Body of pancreas (tissue), 4 donors: ENCODE results near the gene TNFAIP2. TPM values are rescaled to one million over a fixed set of nuclear protein-coding genes. Genes with fewer than 3 reads are reported as not detected.
A peak's percentile ranks its signal among the peaks of the same experiment; 100 is the strongest.

ENCODE experiments used
- ATAC-seq: fragments of 150-250 bp; one replicate; pipeline ENCODE4 v1.9.1; 2016
- DNase-seq, 4 donors: peaks; one replicate each; pipeline ENCODE4 v3.0.0-alpha.2; 2019
- H3K27ac ChIP-seq, 4 donors: fragments of 200-600 bp; sonication (generic); 1 replicate in 3 of 4; 2 replicates in 1 of 4; pipeline versions ENCODE4 v1.5.1 to v1.6.1; 2016 to 2019; ENCODE audit warnings: mild to moderate bottlenecking in 1 of 4, mixed read lengths in 1 of 4, moderate library complexity in 1 of 4
- H3K27me3 ChIP-seq, 2 donors: fragments of 200-600 bp; sonication (generic); one replicate each; pipeline ENCODE4 v1.6.0; 2016; ENCODE audit warnings: mild to moderate bottlenecking in 1 of 2
- H3K36me3 ChIP-seq, 2 donors: fragments of 200-600 bp; sonication (generic); replicated peaks in 1 of 2; 2 replicates each; pipeline ENCODE4 v1.5.1; 2016; ENCODE audit warnings: low read depth in 2 of 2; ENCODE audit not compliant: insufficient read depth in 1 of 2
- H3K4me1 ChIP-seq: fragments of 200-600 bp; sonication (generic); one replicate; pipeline ENCODE4 v1.6.0; 2016
- H3K4me3 ChIP-seq, 2 donors: fragments of 200-600 bp; sonication (generic); 1 replicate in 1 of 2; 2 replicates in 1 of 2; pipeline ENCODE4 v1.5.1; 2016 to 2019
- H3K9me3 ChIP-seq, 3 donors: fragments of 200-600 bp; sonication (generic); 1 replicate in 2 of 3; 2 replicates in 1 of 3; pipeline ENCODE4 v1.5.1; 2016
- POLR2A ChIP-seq, 3 donors: fragments of 450-650 bp; IDR thresholded peaks; one replicate each; pipeline ENCODE4 v1.6.1; 2016; ENCODE audit warnings: antibody characterized with exemption in 3 of 3, mild to moderate bottlenecking in 2 of 3
- WGBS, 2 donors: methylation state at CpG; one replicate each; pipeline ENCODE4 v1.1.5; 2017; 5-methylcytosine and 5-hydroxymethylcytosine counted together
- intact Hi-C: fragments of 100-400 bp; cut with DNase I; formaldehyde crosslinking; loops from one replicate; pipeline ENCODE4 v1.15.1; 2023
- total RNA-seq, 2 donors: library from RNA; depleted of rRNA; stranded (reverse); fragments of >200 nt; gene quantifications; one replicate each; pipeline ENCODE4 v1.1.0, GENCODE V29; 2016
- TF ChIP-seq, protein P1 (sequence below), 7 experiments: fragments of 450-650 bp in 4 of 7; fragments of 200-600 bp in 3 of 7; sonication (generic) in 3 of 7; IDR thresholded peaks; one replicate each; pipeline ENCODE4 v1.5.1; 2016 to 2019; ENCODE audit warnings: antibody characterized with exemption in 7 of 7

TNFAIP2 gene
- total RNA-seq, 2 donors from 2014 or later, result 22.1 to 75.5 TPM

DNA sequence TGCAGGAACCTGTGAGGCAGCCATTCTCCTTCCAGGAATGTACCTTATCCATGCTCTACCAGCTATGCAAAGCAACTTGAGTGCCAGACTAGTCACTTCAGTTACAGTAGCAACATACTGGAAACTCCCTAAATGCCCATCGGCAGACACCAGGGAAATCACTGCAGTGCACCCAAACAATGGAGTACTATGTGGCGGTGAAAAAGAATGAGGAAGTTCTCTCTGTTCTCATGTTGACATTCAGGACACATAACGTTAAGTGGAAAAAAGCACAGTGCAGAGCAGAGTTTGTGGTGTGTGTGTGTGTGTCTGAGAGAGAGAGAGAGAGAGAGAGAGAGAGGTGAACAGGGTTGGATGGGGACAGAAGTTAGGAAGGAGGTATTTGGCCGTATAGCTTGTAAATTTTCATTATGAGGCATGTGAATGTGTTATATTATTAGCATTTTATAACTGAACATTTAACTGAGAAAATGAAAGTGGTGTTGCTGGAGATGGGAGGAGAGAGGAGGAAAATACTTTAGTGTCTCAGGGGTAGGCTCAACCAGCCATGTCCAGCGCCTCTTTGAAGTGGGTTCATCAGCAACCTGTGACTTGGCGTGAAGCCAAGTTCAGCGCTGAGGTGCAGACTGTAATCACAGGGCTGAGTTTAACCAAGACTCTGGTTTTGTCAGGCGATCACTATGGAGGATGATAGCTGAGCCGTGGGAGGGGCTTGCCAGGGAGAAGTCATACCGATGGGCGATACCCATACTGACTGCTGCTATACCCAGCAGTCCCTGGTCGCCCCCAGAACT lies 17.3 kb downstream of the TNFAIP2 start:
- H3K27ac ChIP-seq, result peak overlapping the region in 1 of 4 donors; percentile 41
- H3K36me3 ChIP-seq, result no peaks in the 10 kb centered on the region
- ATAC-seq (peak; percentile 47), DNase-seq (peak in 1 of 4 donors; percentile 32)
- H3K4me3 ChIP-seq, result no peak overlapping the region
- TF ChIP-seq, protein P1, sequence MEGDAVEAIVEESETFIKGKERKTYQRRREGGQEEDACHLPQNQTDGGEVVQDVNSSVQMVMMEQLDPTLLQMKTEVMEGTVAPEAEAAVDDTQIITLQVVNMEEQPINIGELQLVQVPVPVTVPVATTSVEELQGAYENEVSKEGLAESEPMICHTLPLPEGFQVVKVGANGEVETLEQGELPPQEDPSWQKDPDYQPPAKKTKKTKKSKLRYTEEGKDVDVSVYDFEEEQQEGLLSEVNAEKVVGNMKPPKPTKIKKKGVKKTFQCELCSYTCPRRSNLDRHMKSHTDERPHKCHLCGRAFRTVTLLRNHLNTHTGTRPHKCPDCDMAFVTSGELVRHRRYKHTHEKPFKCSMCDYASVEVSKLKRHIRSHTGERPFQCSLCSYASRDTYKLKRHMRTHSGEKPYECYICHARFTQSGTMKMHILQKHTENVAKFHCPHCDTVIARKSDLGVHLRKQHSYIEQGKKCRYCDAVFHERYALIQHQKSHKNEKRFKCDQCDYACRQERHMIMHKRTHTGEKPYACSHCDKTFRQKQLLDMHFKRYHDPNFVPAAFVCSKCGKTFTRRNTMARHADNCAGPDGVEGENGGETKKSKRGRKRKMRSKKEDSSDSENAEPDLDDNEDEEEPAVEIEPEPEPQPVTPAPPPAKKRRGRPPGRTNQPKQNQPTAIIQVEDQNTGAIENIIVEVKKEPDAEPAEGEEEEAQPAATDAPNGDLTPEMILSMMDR (IDR thresholded peaks at IDR 0.05), result no peak
- no peak for TF ChIP-seq POLR2A (IDR thresholded peaks at IDR 0.05)
- no peaks in the 10 kb centered on the region for H3K9me3 ChIP-seq
- no peaks in the 10 kb centered on the region for H3K4me1 ChIP-seq
- 33 to 35% methylated on average over 12 of the region's 12 CpGs for WGBS, 2 donors
- peaks cover 0 to 3% of the 10 kb centered on the region in 2 donors for H3K27me3 ChIP-seq
- intact Hi-C loops, result no loop called here

DNA sequence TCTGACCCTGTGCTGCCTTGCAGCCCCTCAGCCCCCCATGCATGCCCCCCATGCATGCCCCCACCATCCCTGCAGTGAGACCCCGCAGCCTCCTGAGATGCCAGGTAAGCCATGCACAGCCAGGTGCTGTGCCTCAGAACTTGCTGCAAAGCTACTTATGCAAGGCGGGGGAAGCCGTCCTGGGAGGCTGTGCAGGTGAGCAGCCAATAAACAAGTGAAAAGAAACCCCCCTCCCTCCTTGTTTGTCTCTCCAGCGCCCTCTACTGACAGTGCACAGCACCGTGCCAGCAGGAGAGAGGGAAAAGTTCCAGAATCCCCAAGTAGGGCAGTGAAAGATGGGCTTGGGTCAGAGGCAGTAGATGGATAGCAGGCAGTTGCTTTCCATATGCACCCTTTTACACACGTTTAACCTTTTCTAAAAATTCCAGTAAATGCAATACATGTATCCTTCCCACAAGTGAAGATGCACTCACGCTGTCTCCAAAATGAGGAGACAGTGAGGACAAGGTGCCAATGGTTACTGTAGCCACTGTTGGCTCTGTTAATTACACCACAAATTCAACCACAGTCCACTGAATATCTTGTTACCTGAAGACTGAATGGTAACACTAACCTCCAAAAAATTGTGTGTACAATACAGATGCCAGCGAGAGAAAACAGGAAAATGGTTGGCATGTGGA lies 18.0 kb downstream of the TNFAIP2 start:
- H3K27ac ChIP-seq, result no peak overlapping the region
- 19 to 57% methylated on average over 3 to 8 of the region's 8 CpGs for WGBS, 2 donors
- H3K4me3 ChIP-seq, result no peak overlapping the region
- ATAC-seq (no peak), DNase-seq (peak; percentile 51 to 75 (median 67))
- H3K4me1 ChIP-seq, result no peaks in the 10 kb centered on the region
- no peaks in the 10 kb centered on the region for H3K9me3 ChIP-seq
- no peaks in the 10 kb centered on the region for H3K36me3 ChIP-seq
- intact Hi-C loops, result no loop called here
- peaks cover 0 to 3% of the 10 kb centered on the region in 2 donors for H3K27me3 ChIP-seq
- no peak for TF ChIP-seq POLR2A (IDR thresholded peaks at IDR 0.05)
- TF ChIP-seq, protein P1 (IDR thresholded peaks at IDR 0.05), result peak; percentile 36 to 72 (median 64)

DNA sequence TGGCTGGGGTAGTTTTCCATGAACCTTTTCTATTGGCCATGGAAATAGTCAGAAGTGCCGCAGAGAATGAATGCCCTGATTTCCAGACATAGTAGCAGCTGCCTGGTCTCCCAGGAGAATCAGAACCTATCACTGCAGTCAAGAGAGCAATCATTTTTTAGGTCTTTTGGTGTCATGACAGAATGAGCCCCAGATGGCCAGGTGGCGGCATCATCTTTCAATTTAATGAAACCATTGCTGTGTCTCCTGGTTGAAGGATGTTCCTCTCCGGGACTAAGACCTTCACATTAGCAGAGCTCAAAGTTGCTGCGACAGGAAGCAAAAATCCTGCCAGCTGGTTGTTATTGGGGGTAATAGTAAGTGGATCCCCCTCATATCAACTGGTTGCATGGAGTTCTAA lies 18.8 kb downstream of the TNFAIP2 start:
- Histone ChIP-seq H3K27ac (no peak overlapping the region), H3K27me3 (peaks cover 0 to 3% of the 10 kb centered on the region in 2 donors), H3K9me3 (no peaks in the 10 kb centered on the region), H3K36me3 (no peaks in the 10 kb centered on the region), H3K4me1 (no peaks in the 10 kb centered on the region), H3K4me3 (no peak overlapping the region)
- intact Hi-C loops, result no loop called here
- 50 to 68% methylated on average over 3 to 4 of the region's 4 CpGs for WGBS, 2 donors
- no peak for DNase-seq
- ATAC-seq, result no peak
- TF ChIP-seq POLR2A (IDR thresholded peaks at IDR 0.05), result no peak
- TF ChIP-seq, protein P1 (IDR thresholded peaks at IDR 0.05), result no peak

DNA sequence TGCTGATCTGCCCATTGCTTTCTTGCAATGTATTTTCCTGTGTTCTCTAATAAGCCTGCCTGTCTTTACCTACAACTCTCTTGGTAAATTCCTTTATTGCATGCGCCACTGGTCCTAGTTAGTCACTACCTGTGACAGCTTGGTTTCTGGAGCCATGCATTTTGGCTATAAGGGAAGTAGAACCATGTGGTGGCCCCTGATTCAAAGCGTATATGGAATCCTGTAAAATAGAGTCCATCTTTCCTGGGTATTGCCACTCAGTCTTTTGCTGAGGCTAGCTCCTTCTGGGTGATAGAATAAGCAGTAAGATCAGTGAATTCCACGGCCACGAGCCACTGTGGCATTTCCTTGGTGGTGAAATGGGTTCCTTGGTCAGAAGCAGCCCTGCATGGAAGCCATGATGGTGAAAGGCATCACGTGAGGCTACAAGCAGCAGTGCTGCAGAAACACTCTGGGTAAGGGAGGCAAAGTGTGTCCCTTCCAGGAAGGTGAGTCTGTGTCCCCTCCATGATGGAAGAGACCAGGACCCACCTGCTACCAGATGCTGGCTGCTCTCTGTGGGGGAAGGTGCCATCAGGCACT lies 19.6 kb downstream of the TNFAIP2 start:
- intact Hi-C loops, result no loop called here
- ATAC-seq (no peak), DNase-seq (no peak)
- H3K36me3 ChIP-seq, result no peaks in the 10 kb centered on the region
- H3K4me3 ChIP-seq, result no peak overlapping the region
- H3K27ac ChIP-seq, result no peak overlapping the region
- no peaks in the 10 kb centered on the region for H3K4me1 ChIP-seq
- TF ChIP-seq POLR2A (IDR thresholded peaks at IDR 0.05), result no peak
- TF ChIP-seq, protein P1 (IDR thresholded peaks at IDR 0.05), result no peak
- no peaks in the 10 kb centered on the region for H3K9me3 ChIP-seq
- peaks cover 0 to 3% of the 10 kb centered on the region in 2 donors for H3K27me3 ChIP-seq
- WGBS, 2 donors, result 45 to 48% methylated on average over 5 of the region's 5 CpGs
